Suprapubic skin (tissue), 2 donors: ENCODE measurements around the gene ZACN.

Source experiments
- EP300 ChIP-seq: sonication (generic); formaldehyde crosslinking; IDR thresholded peaks from one replicate; pipeline ENCODE4 v1.6.1; 2017; ENCODE audit warnings: antibody characterized with exemption
- POLR2A ChIP-seq, 2 donors: fragments of 450-650 bp; IDR thresholded peaks; one replicate each; pipeline ENCODE4 v1.6.1; 2017; ENCODE audit warnings: antibody characterized with exemption in 2 of 2, mild to moderate bottlenecking in 2 of 2, moderate library complexity in 2 of 2

- TF ChIP-seq POLR2A (IDR thresholded peaks at IDR 0.05) = no peak
- no peak for TF ChIP-seq EP300
Measured at GRCh38 chr17:76125922-76126321, 46.9 kb downstream of the ZACN start.
